A673 (cell line): ENCODE data around the gene DNAJC22. TPM values are rescaled to one million over a fixed set of nuclear protein-coding genes. Genes with fewer than 3 reads are reported as not detected.

Source experiments
- BruUV-seq: library from RNA; stranded (reverse); fragments of 400-500 nt; replicated peaks from 2 replicates; lab custom pipeline; 2021; lab: Mats Ljungman, UMichigan
- CTCF ChIA-PET: fragments of 300-600 bp; sonication (Branson Sonifier 250); formaldehyde crosslinking; loops from one replicate; lab custom pipeline; 2022; ENCODE audit warnings: antibody characterized with exemption; lab: Charles Lee
- POLR2A ChIA-PET: fragments of 300-600 bp; sonication (Branson Sonifier 250); formaldehyde crosslinking; loops from one replicate; lab custom pipeline; 2022; ENCODE audit warnings: antibody characterized with exemption; ENCODE audit not compliant: low non-redundant PET; lab: Charles Lee
- DNase-seq: peaks from one replicate; pipeline ENCODE4 v3.0.0-alpha.2; 2015; ENCODE audit warnings: low spot score
- H3K27ac ChIP-seq: fragments of 200-600 bp; sonication (generic); 2 replicates; pipeline ENCODE4 v1.5.1; 2016; ENCODE audit warnings: mixed run types, low read depth, mild to moderate bottlenecking, mixed read lengths, antibody characterized with exemption, low read length; ENCODE audit not compliant: poor library complexity, severe bottlenecking
- H3K27me3 ChIP-seq: fragments of 200-600 bp; sonication (generic); replicated peaks from 2 replicates; pipeline ENCODE4 v1.6.1; 2017; ENCODE audit warnings: mixed run types, low read depth, mild to moderate bottlenecking, mixed read lengths, antibody characterized with exemption, low read length; ENCODE audit not compliant: insufficient read depth, poor library complexity
- H3K36me3 ChIP-seq: fragments of 200-600 bp; sonication (generic); 2 replicates; pipeline ENCODE4 v1.6.1; 2016; ENCODE audit warnings: mixed run types, mild to moderate bottlenecking, mixed read lengths, antibody characterized with exemption, low read length; ENCODE audit not compliant: insufficient read depth, poor library complexity, severe bottlenecking
- H3K4me1 ChIP-seq: fragments of 200-600 bp; sonication (generic); 2 replicates; pipeline ENCODE4 v1.6.1; 2017; ENCODE audit warnings: mixed run types, mild to moderate bottlenecking, mixed read lengths, antibody characterized with exemption, low read length; ENCODE audit not compliant: insufficient read depth, poor library complexity, severe bottlenecking
- H3K4me3 ChIP-seq: fragments of 200-600 bp; sonication (generic); 2 replicates; pipeline ENCODE4 v1.5.1; 2016; ENCODE audit warnings: low read depth, mixed run types, mild to moderate bottlenecking, mixed read lengths, low read length; ENCODE audit not compliant: poor library complexity, severe bottlenecking
- H3K9me3 ChIP-seq: fragments of 200-600 bp; sonication (generic); 2 replicates; pipeline ENCODE4 v1.6.1; 2016; ENCODE audit warnings: mixed run types, low read depth, mild to moderate bottlenecking, mixed read lengths, antibody characterized with exemption, low read length; ENCODE audit not compliant: poor library complexity, severe bottlenecking
- EZH2 ChIP-seq: fragments of 200-600 bp; sonication (generic); IDR thresholded peaks from 2 replicates; pipeline ENCODE4 v1.6.1; 2017; ENCODE audit warnings: borderline replicate concordance, low read depth, mild to moderate bottlenecking, mixed read lengths, antibody characterized with exemption, low read length; ENCODE audit not compliant: poor library complexity, severe bottlenecking
- intact Hi-C: fragments of 100-400 bp; cut with micrococcal nuclease; formaldehyde crosslinking; loops from one replicate; pipeline ENCODE4 v1.10.0; 2022; ENCODE audit not compliant: unreplicated experiment
- total RNA-seq: library from RNA; stranded (reverse); gene quantifications from 2 replicates; pipeline ENCODE4 v1.2.3, GENCODE V29; 2021
- TF ChIP-seq, protein P1 (sequence below): fragments of 300-800, 200-600 bp; sonication (generic); conservative IDR thresholded peaks from 2 replicates; pipeline ENCODE4 v1.5.1; 2017; ENCODE audit warnings: low read depth, mild to moderate bottlenecking, antibody characterized with exemption, low read length, moderate library complexity, mixed read lengths

DNAJC22 gene
- total RNA-seq, 1 experiment from 2014 or later, result 1.9 TPM

DNA sequence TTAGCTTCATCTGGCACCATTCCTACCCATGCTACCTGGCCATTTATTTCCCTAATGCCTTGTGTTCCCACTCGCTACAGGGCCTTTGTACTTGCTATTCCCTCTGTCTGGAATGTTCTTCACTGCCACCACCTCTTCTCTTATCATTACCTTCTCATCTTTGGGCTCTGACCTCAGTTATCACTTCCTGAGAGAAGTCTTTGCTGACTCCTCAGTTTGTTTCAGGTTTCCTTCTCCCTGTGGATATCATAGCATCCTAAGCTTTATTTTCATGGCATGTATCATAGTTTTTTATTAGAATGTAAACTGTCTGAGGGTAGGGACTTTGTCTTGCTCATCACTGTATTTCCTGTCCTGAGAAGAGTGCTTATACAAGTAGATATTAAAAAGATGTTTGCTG lies 50.3 kb downstream of the DNAJC22 start:
- DNase-seq, result no peak
- Histone ChIP-seq H3K27ac (no peak overlapping the region), H3K4me1 (no peaks in the 10 kb centered on the region), H3K27me3 (no peaks in the 10 kb centered on the region), H3K36me3 (peaks cover 4% of the 10 kb centered on the region), H3K4me3 (no peak overlapping the region), H3K9me3 (no peaks in the 10 kb centered on the region)
- ChIA-PET POLR2A (no interaction called here), CTCF (interaction anchor here (0.6 to 1.0 kb wide), 2 partner anchors 17 to 65 kb away, joined by 7 to 12 read pairs; no protein-coding TSS in a partner anchor)
- BruUV-seq, result no TSS peak
- intact Hi-C loops, result no loop called here
- TF ChIP-seq, protein P1, sequence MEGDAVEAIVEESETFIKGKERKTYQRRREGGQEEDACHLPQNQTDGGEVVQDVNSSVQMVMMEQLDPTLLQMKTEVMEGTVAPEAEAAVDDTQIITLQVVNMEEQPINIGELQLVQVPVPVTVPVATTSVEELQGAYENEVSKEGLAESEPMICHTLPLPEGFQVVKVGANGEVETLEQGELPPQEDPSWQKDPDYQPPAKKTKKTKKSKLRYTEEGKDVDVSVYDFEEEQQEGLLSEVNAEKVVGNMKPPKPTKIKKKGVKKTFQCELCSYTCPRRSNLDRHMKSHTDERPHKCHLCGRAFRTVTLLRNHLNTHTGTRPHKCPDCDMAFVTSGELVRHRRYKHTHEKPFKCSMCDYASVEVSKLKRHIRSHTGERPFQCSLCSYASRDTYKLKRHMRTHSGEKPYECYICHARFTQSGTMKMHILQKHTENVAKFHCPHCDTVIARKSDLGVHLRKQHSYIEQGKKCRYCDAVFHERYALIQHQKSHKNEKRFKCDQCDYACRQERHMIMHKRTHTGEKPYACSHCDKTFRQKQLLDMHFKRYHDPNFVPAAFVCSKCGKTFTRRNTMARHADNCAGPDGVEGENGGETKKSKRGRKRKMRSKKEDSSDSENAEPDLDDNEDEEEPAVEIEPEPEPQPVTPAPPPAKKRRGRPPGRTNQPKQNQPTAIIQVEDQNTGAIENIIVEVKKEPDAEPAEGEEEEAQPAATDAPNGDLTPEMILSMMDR, result no peak

DNA sequence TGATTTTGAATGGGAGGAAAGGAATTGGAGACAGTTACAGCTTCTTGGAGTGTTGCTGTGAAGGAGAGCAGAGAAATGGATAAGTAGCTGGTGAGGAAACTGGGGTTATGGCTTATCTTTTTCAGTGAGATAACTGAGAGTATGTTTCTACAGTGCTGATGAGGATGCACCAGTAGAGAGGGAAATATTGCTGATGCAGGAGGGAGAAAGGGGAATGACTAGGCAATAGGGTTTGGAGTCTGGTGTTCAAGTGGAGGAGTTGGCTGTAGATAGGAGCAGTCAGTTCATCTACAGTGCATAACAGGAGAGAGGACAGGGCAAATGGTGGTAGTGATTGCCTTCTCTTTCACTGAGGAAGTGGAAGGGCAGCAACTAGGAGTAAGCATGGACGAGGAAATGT lies 53.6 kb downstream of the DNAJC22 start:
- intact Hi-C loops, result no loop called here
- DNase-seq, result no peak
- BruUV-seq, result no TSS peak
- Histone ChIP-seq H3K9me3 (no peaks in the 10 kb centered on the region), H3K4me3 (no peak overlapping the region), H3K4me1 (peaks cover 5% of the 10 kb centered on the region), H3K36me3 (no peaks in the 10 kb centered on the region), H3K27ac (no peak overlapping the region), H3K27me3 (no peaks in the 10 kb centered on the region)
- CTCF ChIA-PET, result no interaction called here
- POLR2A ChIA-PET, result no interaction called here
- no peak for TF ChIP-seq EZH2
- TF ChIP-seq, protein P1, result no peak

Other genes with a start within 250 kb of the DNAJC22 start
- gene LMBR1L, start 236.0 kb upstream of the DNAJC22 start, total RNA-seq, result 47.2 and 55.7 TPM in 2 replicates
- gene TUBA1B, start 215.5 kb upstream of the DNAJC22 start, total RNA-seq, result 3,473 and 3,645 TPM in 2 replicates
- 421 and 504 TPM in 2 replicates for gene TUBA1A, start 157.8 kb upstream of the DNAJC22 start, total RNA-seq
- gene TUBA1C, start 81.8 kb upstream of the DNAJC22 start, total RNA-seq, result 510 and 622 TPM in 2 replicates
- not detected in 2 replicates for gene PRPH, start 51.7 kb upstream of the DNAJC22 start, total RNA-seq
- 121 and 124 TPM in 2 replicates for gene TROAP, start 23.6 kb upstream of the DNAJC22 start, total RNA-seq
- gene C1QL4, start 9.7 kb upstream of the DNAJC22 start, total RNA-seq, result 0.41 and 1.0 TPM in 2 replicates
- gene SPATS2, start 20.6 kb downstream of the DNAJC22 start, total RNA-seq, result 80.5 and 82.8 TPM in 2 replicates
- 4.0 and 4.5 TPM in 2 replicates for gene KCNH3, start 192.1 kb downstream of the DNAJC22 start, total RNA-seq
- gene MCRS1, start 221.3 kb downstream of the DNAJC22 start, total RNA-seq, result 79.6 and 84.3 TPM in 2 replicates